Fibroblast of lung (primary cell): ENCODE measurements around the gene CLNK. TPM values are rescaled to one million over a fixed set of nuclear protein-coding genes. Genes with fewer than 3 reads are reported as not detected.

Source experiments
- DNase-seq, 2 donors: peaks; one replicate each; pipeline versions ENCODE4 v3.0.0 to v3.0.0-alpha.2; 2010; ENCODE audit warnings: low read depth in 2 of 2
- H2AFZ ChIP-seq: 2 replicates; pipeline ENCODE4 v1.5.1; 2012; ENCODE audit warnings: low read length, control low read depth, inconsistent platforms
- H3K27ac ChIP-seq: 2 replicates; pipeline ENCODE4 v1.5.1; 2011; ENCODE audit warnings: low read length, control low read depth; ENCODE audit not compliant: insufficient read depth
- H3K27me3 ChIP-seq: 2 replicates; pipeline ENCODE4 v1.5.1; 2011; ENCODE audit warnings: mild to moderate bottlenecking, low read length; ENCODE audit not compliant: control insufficient read depth, insufficient read depth
- H3K36me3 ChIP-seq: 2 replicates; pipeline ENCODE4 v1.5.1; 2011; ENCODE audit warnings: low read length; ENCODE audit not compliant: control insufficient read depth, insufficient read depth
- H3K4me1 ChIP-seq: 2 replicates; pipeline ENCODE4 v1.5.1; 2011; ENCODE audit warnings: low read length; ENCODE audit not compliant: control insufficient read depth, insufficient read depth; ENCODE audit errors: extremely low read depth
- H3K4me2 ChIP-seq: 2 replicates; pipeline ENCODE4 v1.5.1; 2011; ENCODE audit warnings: low read length, control low read depth; ENCODE audit not compliant: insufficient read depth; ENCODE audit errors: extremely low read depth
- H3K4me3 ChIP-seq, 4 experiments: fragments of 200-600 bp in 1 of 4; sonication (generic) in 1 of 4; replicated peaks in 1 of 4; 2 replicates each; pipeline ENCODE4 v1.5.1; 2011 to 2016; ENCODE audit warnings: low read length in 4 of 4, low read depth in 3 of 4, mild to moderate bottlenecking in 3 of 4, control low read depth in 2 of 4, inconsistent platforms in 1 of 4, mixed read lengths in 1 of 4; ENCODE audit not compliant: insufficient read depth in 1 of 4; ENCODE audit errors: control extremely low read depth in 1 of 4
- H3K79me2 ChIP-seq: 2 replicates; pipeline ENCODE4 v1.5.1; 2012; ENCODE audit warnings: mild to moderate bottlenecking, low read length, inconsistent platforms; ENCODE audit not compliant: control insufficient read depth, insufficient read depth
- H3K9ac ChIP-seq: 2 replicates; pipeline ENCODE4 v1.5.1; 2011; ENCODE audit warnings: mild to moderate bottlenecking, low read length, control low read depth; ENCODE audit not compliant: insufficient read depth
- H3K9me3 ChIP-seq: 2 replicates; pipeline ENCODE4 v1.5.1; 2012; ENCODE audit warnings: low read depth, low read length; ENCODE audit not compliant: control insufficient read depth, insufficient read depth
- H4K20me1 ChIP-seq: 2 replicates; pipeline ENCODE4 v1.5.1; 2011; ENCODE audit warnings: low read length; ENCODE audit not compliant: control insufficient read depth, insufficient read depth; ENCODE audit errors: extremely low read depth
- EZH2 ChIP-seq: IDR thresholded peaks from 2 replicates; pipeline ENCODE4 v1.5.1; 2012; ENCODE audit warnings: low read length, control low read depth, mild to moderate bottlenecking; ENCODE audit errors: missing control alignments
- polyA plus RNA-seq, 2 donors: library from polyadenylated mRNA; depleted of rRNA in 1 of 2; stranded (reverse) in 1 of 2; unstranded in 1 of 2; fragments of >200 nt; gene quantifications; 2 replicates each; pipeline ENCODE4 v1.2.1, GENCODE V29; 2011 to 2012; ENCODE audit warnings: missing spikeins in 1 of 2
- total RNA-seq: library from RNA; depleted of rRNA; stranded (reverse); fragments of >200 nt; gene quantifications from 2 replicates; pipeline ENCODE4 v1.2.1, GENCODE V29; 2014
- TF ChIP-seq, protein P1 (sequence below), 2 donors: IDR thresholded peaks in 1 of 2; conservative IDR thresholded peaks in 1 of 2; 1 replicate in 1 of 2; 2 replicates in 1 of 2; pipeline ENCODE4 v1.5.1; 2011 to 2012; ENCODE audit warnings: low read length in 2 of 2, control low read depth in 1 of 2, inconsistent platforms in 1 of 2, low read depth in 1 of 2, mild to moderate bottlenecking in 1 of 2

CLNK gene
- total and polyA plus RNA-seq, 2 donors (not counting 1 experiment from before 2014, with no cell fraction given): not detected

- Histone ChIP-seq H2AFZ (no peak overlapping the region), H3K79me2 (no peaks in the 10 kb centered on the region), H3K4me3 (no peak overlapping the region), H3K9me3 (no peaks in the 10 kb centered on the region), H3K27ac (no peak overlapping the region), H3K9ac (no peak overlapping the region), H3K36me3 (no peaks in the 10 kb centered on the region), H3K4me1 (no peaks in the 10 kb centered on the region), H3K4me2 (no peak overlapping the region), H4K20me1 (no peaks in the 10 kb centered on the region), H3K27me3 (no peaks in the 10 kb centered on the region)
- no peak for TF ChIP-seq EZH2
- TF ChIP-seq, protein P1, sequence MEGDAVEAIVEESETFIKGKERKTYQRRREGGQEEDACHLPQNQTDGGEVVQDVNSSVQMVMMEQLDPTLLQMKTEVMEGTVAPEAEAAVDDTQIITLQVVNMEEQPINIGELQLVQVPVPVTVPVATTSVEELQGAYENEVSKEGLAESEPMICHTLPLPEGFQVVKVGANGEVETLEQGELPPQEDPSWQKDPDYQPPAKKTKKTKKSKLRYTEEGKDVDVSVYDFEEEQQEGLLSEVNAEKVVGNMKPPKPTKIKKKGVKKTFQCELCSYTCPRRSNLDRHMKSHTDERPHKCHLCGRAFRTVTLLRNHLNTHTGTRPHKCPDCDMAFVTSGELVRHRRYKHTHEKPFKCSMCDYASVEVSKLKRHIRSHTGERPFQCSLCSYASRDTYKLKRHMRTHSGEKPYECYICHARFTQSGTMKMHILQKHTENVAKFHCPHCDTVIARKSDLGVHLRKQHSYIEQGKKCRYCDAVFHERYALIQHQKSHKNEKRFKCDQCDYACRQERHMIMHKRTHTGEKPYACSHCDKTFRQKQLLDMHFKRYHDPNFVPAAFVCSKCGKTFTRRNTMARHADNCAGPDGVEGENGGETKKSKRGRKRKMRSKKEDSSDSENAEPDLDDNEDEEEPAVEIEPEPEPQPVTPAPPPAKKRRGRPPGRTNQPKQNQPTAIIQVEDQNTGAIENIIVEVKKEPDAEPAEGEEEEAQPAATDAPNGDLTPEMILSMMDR (conservative IDR thresholded peaks at IDR 0.05 in 1 of 2, IDR thresholded peaks at IDR 0.05 in 1 of 2; ENCODE audit: low read depth in 1 of 2, low read length in 2 of 2): no peak
- DNase-seq: no peak
Observed at GRCh38 chr4:10682397-10682796, 2.2 kb downstream of the CLNK start.

DNA sequence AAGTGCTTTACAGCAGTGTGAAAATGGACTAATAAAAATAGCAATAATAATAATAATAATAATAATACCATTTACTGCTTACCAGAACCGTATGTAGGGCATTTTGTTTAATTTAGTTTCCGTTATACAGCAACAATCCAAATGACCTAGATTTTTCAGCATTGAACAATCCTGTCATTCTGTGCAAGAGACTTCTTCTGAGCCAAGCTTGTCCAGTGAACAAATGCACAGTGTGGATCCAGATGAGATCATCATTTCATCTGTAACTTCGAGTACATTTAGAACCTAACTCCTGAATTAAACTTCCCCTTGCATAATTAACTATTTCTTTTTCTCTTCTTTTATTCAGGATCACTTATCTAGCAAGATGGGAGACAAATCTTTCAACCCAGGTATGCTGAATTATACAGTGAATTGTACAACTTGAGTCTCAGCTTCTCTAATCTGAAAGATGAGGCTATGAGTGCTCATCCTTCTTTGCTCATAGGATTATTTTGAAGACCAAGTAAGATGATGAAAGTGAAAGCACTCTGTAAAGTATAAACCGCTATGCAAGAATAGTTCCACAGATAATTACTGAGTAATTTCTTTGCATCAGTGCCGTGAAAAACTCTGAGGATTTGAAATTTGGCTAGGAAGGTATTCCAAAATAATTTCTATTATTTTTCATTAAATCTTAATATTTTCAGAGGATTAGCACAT is 6.6 kb downstream of the CLNK start:
- Histone ChIP-seq H3K4me1 (no peaks in the 10 kb centered on the region), H3K27ac (no peak overlapping the region), H3K9me3 (no peaks in the 10 kb centered on the region), H3K4me3 (no peak overlapping the region), H4K20me1 (no peaks in the 10 kb centered on the region), H2AFZ (no peak overlapping the region), H3K79me2 (no peaks in the 10 kb centered on the region), H3K36me3 (no peaks in the 10 kb centered on the region), H3K9ac (no peak overlapping the region), H3K4me2 (no peak overlapping the region), H3K27me3 (no peaks in the 10 kb centered on the region)
- DNase-seq: no peak
- TF ChIP-seq EZH2: no peak
- TF ChIP-seq, protein P1 (conservative IDR thresholded peaks at IDR 0.05 in 1 of 2, IDR thresholded peaks at IDR 0.05 in 1 of 2; ENCODE audit: low read depth in 1 of 2, low read length in 2 of 2): no peak

DNA sequence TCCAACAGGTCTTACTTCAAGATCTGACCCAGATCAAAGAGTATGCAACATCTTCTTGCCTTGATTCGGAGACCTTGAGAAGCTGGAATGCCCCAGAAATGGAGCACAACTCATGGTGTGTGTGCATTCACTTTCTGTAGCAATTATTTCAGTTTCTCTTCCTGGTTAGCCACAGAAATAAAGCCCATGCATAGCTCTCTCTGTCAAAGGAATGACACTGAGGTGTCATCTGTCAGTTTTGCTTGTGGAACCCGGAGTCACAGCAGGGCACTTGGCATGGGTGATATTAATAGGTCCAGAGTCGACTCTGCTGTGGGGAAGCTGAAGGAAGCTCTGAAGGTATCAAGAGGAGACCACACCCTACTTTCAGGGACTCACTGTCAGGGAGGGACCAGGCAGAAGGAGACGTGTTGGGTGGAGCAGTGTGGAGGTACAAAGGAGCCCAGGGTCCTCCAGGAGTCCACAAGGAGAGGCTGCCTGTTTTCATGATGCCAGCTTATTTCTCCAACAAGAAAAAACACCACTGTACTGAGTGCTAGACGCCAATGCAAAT is 10.7 kb downstream of the CLNK start:
- Histone ChIP-seq H4K20me1 (no peaks in the 10 kb centered on the region), H3K36me3 (no peaks in the 10 kb centered on the region), H3K79me2 (no peaks in the 10 kb centered on the region), H2AFZ (no peak overlapping the region), H3K4me2 (no peak overlapping the region), H3K4me3 (no peak overlapping the region), H3K9me3 (no peaks in the 10 kb centered on the region), H3K27ac (no peak overlapping the region), H3K4me1 (no peaks in the 10 kb centered on the region), H3K27me3 (peaks cover 7% of the 10 kb centered on the region), H3K9ac (no peak overlapping the region)
- DNase-seq: no peak
- TF ChIP-seq, protein P1 (conservative IDR thresholded peaks at IDR 0.05 in 1 of 2, IDR thresholded peaks at IDR 0.05 in 1 of 2; ENCODE audit: low read depth in 1 of 2, low read length in 2 of 2): no peak
- TF ChIP-seq EZH2: no peak
